ENCODE results near the gene KIAA2012.
A peak's percentile ranks its signal among the peaks of the same experiment; 100 is the strongest.
"Not testable (repeated sequence)": the region's sequence is repeated elsewhere in the genome, so short reads cannot be mapped to it uniquely, and the experiment has no call there.

KIAA2012 gene

GRCh38 chr2:202201220-202202160 lies 128.4 kb downstream of the KIAA2012 start:
- Mint-ChIP-seq H3K4me1 (peaks cover 4% of the 10 kb centered on the region), H3K9me3 (no peaks in the 10 kb centered on the region), H3K27me3 (peaks cover 9% of the 10 kb centered on the region), H3K4me3 (no peak overlapping the region), H3K27ac (no peak overlapping the region)
- ATAC-seq = no peak
- DNase-seq = no peak

GRCh38 chr2:202203348-202203747 lies 130.3 kb downstream of the KIAA2012 start:
- Mint-ChIP-seq H3K4me1 (no peaks in the 10 kb centered on the region), H3K27ac (no peak overlapping the region)
- ATAC-seq = no peak

GRCh38 chr2:202204855-202205254 lies 131.8 kb downstream of the KIAA2012 start:
- Mint-ChIP-seq H3K27ac (no peak overlapping the region), H3K4me1 (no peaks in the 10 kb centered on the region)

More at GRCh38 chr2:202203348-202203747, 130.3 kb downstream of the KIAA2012 start:
- H3K27me3 Mint-ChIP-seq = no peaks in the 10 kb centered on the region
- H3K4me3 Mint-ChIP-seq = no peak overlapping the region
- no peak for DNase-seq
- H3K9me3 Mint-ChIP-seq = no peaks in the 10 kb centered on the region

GRCh38 chr2:202208526-202208925 lies 135.5 kb downstream of the KIAA2012 start:
- ATAC-seq (no peak), DNase-seq (no peak)
- no peak overlapping the region for H3K27ac Mint-ChIP-seq
- H3K4me1 Mint-ChIP-seq = no peaks in the 10 kb centered on the region
- no peak overlapping the region for H3K4me3 Mint-ChIP-seq
- H3K27me3 Mint-ChIP-seq = no peaks in the 10 kb centered on the region
- H3K9me3 Mint-ChIP-seq = no peaks in the 10 kb centered on the region

More at GRCh38 chr2:202204855-202205254, 131.8 kb downstream of the KIAA2012 start:
- H3K9me3 Mint-ChIP-seq = no peaks in the 10 kb centered on the region
- ATAC-seq (no peak), DNase-seq (no peak)
- no peaks in the 10 kb centered on the region for H3K27me3 Mint-ChIP-seq
- no peak overlapping the region for H3K4me3 Mint-ChIP-seq

- Mint-ChIP-seq H3K27ac (no peak overlapping the region), H3K4me1 (peaks cover 4% of the 10 kb centered on the region), H3K9me3 (no peaks in the 10 kb centered on the region), H3K4me3 (no peak overlapping the region), H3K27me3 (no peaks in the 10 kb centered on the region)
- ATAC-seq (no peak), DNase-seq (no peak)
Observed at GRCh38 chr2:202215179-202215578, 142.1 kb downstream of the KIAA2012 start.

- no peaks in the 10 kb centered on the region for H3K9me3 Mint-ChIP-seq
- ATAC-seq (no peak), DNase-seq (no peak)
- H3K27me3 Mint-ChIP-seq = no peaks in the 10 kb centered on the region
- H3K4me1 Mint-ChIP-seq = peaks cover 17% of the 10 kb centered on the region
- peak overlapping the region in 1 of 2 donors; percentile 34 for H3K27ac Mint-ChIP-seq
- no peak overlapping the region for H3K4me3 Mint-ChIP-seq
Observed at GRCh38 chr2:202221873-202222272, 148.8 kb downstream of the KIAA2012 start.

- no peak for DNase-seq
- H3K27ac Mint-ChIP-seq = peak overlapping the region; percentile 96 to 97
Observed at GRCh38 chr2:202237787-202238233, 164.8 kb downstream of the KIAA2012 start.

GRCh38 chr2:202238234-202239197 lies 165.5 kb downstream of the KIAA2012 start, which contains the start of gene SUMO1:
Gene SUMO1, minus strand, starts transcription at chr2:202238597. Its CDS starts 146 bp downstream, at chr2:202238451.
- H3K27ac Mint-ChIP-seq = peak within 1 kb of the TSS; percentile 98 to 99
- peaks cover 29% of the 10 kb centered on the region for H3K4me1 Mint-ChIP-seq
- peak; percentile 98 for ATAC-seq
- no peaks in the 10 kb centered on the region for H3K9me3 Mint-ChIP-seq
- DNase-seq = peak; percentile 83 to 91
- no peaks in the 10 kb centered on the region for H3K27me3 Mint-ChIP-seq
- H3K4me3 Mint-ChIP-seq = peak within 1 kb of the TSS; percentile 98 to 99

More at GRCh38 chr2:202237787-202238233, 164.8 kb downstream of the KIAA2012 start:
- ATAC-seq = peak; percentile 62
- H3K27me3 Mint-ChIP-seq = no peaks in the 10 kb centered on the region
- no peaks in the 10 kb centered on the region for H3K9me3 Mint-ChIP-seq
- H3K4me3 Mint-ChIP-seq = peak overlapping the region; percentile 98 to 99
- H3K4me1 Mint-ChIP-seq = peaks cover 34% of the 10 kb centered on the region

- not testable (repeated sequence) for H3K4me3 Mint-ChIP-seq, H3K27me3 Mint-ChIP-seq, DNase-seq, H3K27ac Mint-ChIP-seq, H3K9me3 Mint-ChIP-seq, ATAC-seq
- H3K4me1 Mint-ChIP-seq = peaks cover 14% of the 10 kb centered on the region
Observed at GRCh38 chr2:202247710-202248109, 174.7 kb downstream of the KIAA2012 start.

- ATAC-seq (peak; percentile 54), DNase-seq (no peak)
- peak overlapping the region in 1 of 2 donors; percentile 59 for H3K27ac Mint-ChIP-seq
- H3K9me3 Mint-ChIP-seq = no peaks in the 10 kb centered on the region
- H3K4me3 Mint-ChIP-seq = peak overlapping the region; percentile 11 to 41
- H3K27me3 Mint-ChIP-seq = no peaks in the 10 kb centered on the region
- H3K4me1 Mint-ChIP-seq = peaks cover 14% of the 10 kb centered on the region
Observed at GRCh38 chr2:202249521-202250253, 176.6 kb downstream of the KIAA2012 start.

- Mint-ChIP-seq H3K27ac (no peak overlapping the region), H3K27me3 (no peaks in the 10 kb centered on the region), H3K4me3 (no peak overlapping the region), H3K4me1 (peaks cover 14% of the 10 kb centered on the region), H3K9me3 (no peaks in the 10 kb centered on the region)
- DNase-seq (no peak), ATAC-seq (no peak)
Observed at GRCh38 chr2:202251494-202251893, 178.4 kb downstream of the KIAA2012 start.
